GM19468 (cell line): ENCODE measurements around the gene TBC1D32.
A peak's percentile ranks its signal among the peaks of the same experiment; 100 is the strongest.
"Not testable (repeated sequence)": the region's sequence is repeated elsewhere in the genome, so short reads cannot be mapped to it uniquely, and the experiment has no call there.

Experiments used
- ATAC-seq: cut with Tn5 transposase; IDR thresholded peaks from one replicate; pipeline ENCODE4 v1.9.1; 2021; ENCODE audit warnings: mild to moderate bottlenecking, moderate library complexity, moderate number of reproducible peaks; ENCODE audit not compliant: unreplicated experiment; ENCODE audit errors: extremely low read depth

Gene TBC1D32

GRCh38 chr6:121236984-121237383 lies 97.3 kb downstream of the TBC1D32 start:
- ATAC-seq, result no peak

GRCh38 chr6:121235386-121235785 lies 98.9 kb downstream of the TBC1D32 start:
- no peak for ATAC-seq

- ATAC-seq, result no peak
Observed at GRCh38 chr6:121223930-121224329, 110.3 kb downstream of the TBC1D32 start.

- ATAC-seq, result no peak
Observed at GRCh38 chr6:121223212-121223611, 111.1 kb downstream of the TBC1D32 start.

- no peak for ATAC-seq
Observed at GRCh38 chr6:121222656-121223055, 111.6 kb downstream of the TBC1D32 start.

GRCh38 chr6:121216928-121217327 lies 117.4 kb downstream of the TBC1D32 start:
- ATAC-seq, result no peak

- ATAC-seq, result not testable (repeated sequence)
Observed at GRCh38 chr6:121213341-121213740, 120.9 kb downstream of the TBC1D32 start.

- ATAC-seq, result no peak
Observed at GRCh38 chr6:121210943-121211342, 123.3 kb downstream of the TBC1D32 start.

- ATAC-seq, result peak; percentile 45
Observed at GRCh38 chr6:121205569-121205968, 128.7 kb downstream of the TBC1D32 start.

GRCh38 chr6:121201105-121201504 lies 133.2 kb downstream of the TBC1D32 start:
- ATAC-seq, result no peak

GRCh38 chr6:121196042-121196441 lies 138.2 kb downstream of the TBC1D32 start:
- ATAC-seq, result not testable (repeated sequence)

GRCh38 chr6:121190122-121190521 lies 144.2 kb downstream of the TBC1D32 start:
- no peak for ATAC-seq

GRCh38 chr6:121188356-121188755 lies 145.9 kb downstream of the TBC1D32 start:
- ATAC-seq, result no peak

- no peak for ATAC-seq
Observed at GRCh38 chr6:121187833-121188200, 146.5 kb downstream of the TBC1D32 start.

- ATAC-seq, result no peak
Observed at GRCh38 chr6:121187200-121187832, 147.0 kb downstream of the TBC1D32 start.

- no peak for ATAC-seq
Observed at GRCh38 chr6:121183742-121184141, 150.5 kb downstream of the TBC1D32 start.

- no peak for ATAC-seq
Observed at GRCh38 chr6:121175827-121176226, 158.5 kb downstream of the TBC1D32 start.

GRCh38 chr6:121172451-121172850 lies 161.8 kb downstream of the TBC1D32 start:
- ATAC-seq, result not testable (repeated sequence)

- no peak for ATAC-seq
Observed at GRCh38 chr6:121171879-121172278, 162.4 kb downstream of the TBC1D32 start.

GRCh38 chr6:121161886-121162285 lies 172.4 kb downstream of the TBC1D32 start:
- ATAC-seq, result no peak

GRCh38 chr6:121160276-121160675 lies 174.0 kb downstream of the TBC1D32 start:
- no peak for ATAC-seq

GRCh38 chr6:121158891-121159290 lies 175.4 kb downstream of the TBC1D32 start:
- ATAC-seq, result no peak
